Measurements from ENCODE around the gene CPB2.

Gene CPB2, protein sequence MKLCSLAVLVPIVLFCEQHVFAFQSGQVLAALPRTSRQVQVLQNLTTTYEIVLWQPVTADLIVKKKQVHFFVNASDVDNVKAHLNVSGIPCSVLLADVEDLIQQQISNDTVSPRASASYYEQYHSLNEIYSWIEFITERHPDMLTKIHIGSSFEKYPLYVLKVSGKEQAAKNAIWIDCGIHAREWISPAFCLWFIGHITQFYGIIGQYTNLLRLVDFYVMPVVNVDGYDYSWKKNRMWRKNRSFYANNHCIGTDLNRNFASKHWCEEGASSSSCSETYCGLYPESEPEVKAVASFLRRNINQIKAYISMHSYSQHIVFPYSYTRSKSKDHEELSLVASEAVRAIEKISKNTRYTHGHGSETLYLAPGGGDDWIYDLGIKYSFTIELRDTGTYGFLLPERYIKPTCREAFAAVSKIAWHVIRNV

GRCh38 chr13:46104868-46105267 is at the start of gene CPB2:
Gene CPB2, minus strand, starts transcription at chr13:46105033. Its CDS starts 24 bp downstream, at chr13:46105009.
- no peak for DNase-seq (ENCODE audit: low read depth)
- no peak within 1 kb of the TSS for H3K4me3 ChIP-seq (ENCODE audit: low read depth, low read length)
- TF ChIP-seq, protein P1, sequence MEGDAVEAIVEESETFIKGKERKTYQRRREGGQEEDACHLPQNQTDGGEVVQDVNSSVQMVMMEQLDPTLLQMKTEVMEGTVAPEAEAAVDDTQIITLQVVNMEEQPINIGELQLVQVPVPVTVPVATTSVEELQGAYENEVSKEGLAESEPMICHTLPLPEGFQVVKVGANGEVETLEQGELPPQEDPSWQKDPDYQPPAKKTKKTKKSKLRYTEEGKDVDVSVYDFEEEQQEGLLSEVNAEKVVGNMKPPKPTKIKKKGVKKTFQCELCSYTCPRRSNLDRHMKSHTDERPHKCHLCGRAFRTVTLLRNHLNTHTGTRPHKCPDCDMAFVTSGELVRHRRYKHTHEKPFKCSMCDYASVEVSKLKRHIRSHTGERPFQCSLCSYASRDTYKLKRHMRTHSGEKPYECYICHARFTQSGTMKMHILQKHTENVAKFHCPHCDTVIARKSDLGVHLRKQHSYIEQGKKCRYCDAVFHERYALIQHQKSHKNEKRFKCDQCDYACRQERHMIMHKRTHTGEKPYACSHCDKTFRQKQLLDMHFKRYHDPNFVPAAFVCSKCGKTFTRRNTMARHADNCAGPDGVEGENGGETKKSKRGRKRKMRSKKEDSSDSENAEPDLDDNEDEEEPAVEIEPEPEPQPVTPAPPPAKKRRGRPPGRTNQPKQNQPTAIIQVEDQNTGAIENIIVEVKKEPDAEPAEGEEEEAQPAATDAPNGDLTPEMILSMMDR (conservative IDR thresholded peaks at IDR 0.05; ENCODE audit: low read depth, low read length) = no peak

GRCh38 chr13:46154136-46154801 is 49.4 kb upstream of the CPB2 start:
- no peak overlapping the region for H3K4me3 ChIP-seq (ENCODE audit: low read depth, low read length)
- TF ChIP-seq, protein P1 (conservative IDR thresholded peaks at IDR 0.05; ENCODE audit: low read depth, low read length) = no peak
- no peak for DNase-seq (ENCODE audit: low read depth)

- DNase-seq (ENCODE audit: low read depth) = no peak
- no peak overlapping the region for H3K4me3 ChIP-seq (ENCODE audit: low read depth, low read length)
- TF ChIP-seq, protein P1 (conservative IDR thresholded peaks at IDR 0.05; ENCODE audit: low read depth, low read length) = no peak
Observed at GRCh38 chr13:46152627-46153328, 47.9 kb upstream of the CPB2 start.

GRCh38 chr13:46150134-46150693 is 45.4 kb upstream of the CPB2 start:
- no peak overlapping the region for H3K4me3 ChIP-seq (ENCODE audit: low read depth, low read length)
- TF ChIP-seq, protein P1 (conservative IDR thresholded peaks at IDR 0.05; ENCODE audit: low read depth, low read length) = no peak
- no peak for DNase-seq (ENCODE audit: low read depth)

- TF ChIP-seq, protein P1 (conservative IDR thresholded peaks at IDR 0.05; ENCODE audit: low read depth, low read length) = no peak
- H3K4me3 ChIP-seq (ENCODE audit: low read depth, low read length) = no peak overlapping the region
- DNase-seq (ENCODE audit: low read depth) = peak; percentile 85
Observed at GRCh38 chr13:46149272-46150133, 44.7 kb upstream of the CPB2 start.

DNA sequence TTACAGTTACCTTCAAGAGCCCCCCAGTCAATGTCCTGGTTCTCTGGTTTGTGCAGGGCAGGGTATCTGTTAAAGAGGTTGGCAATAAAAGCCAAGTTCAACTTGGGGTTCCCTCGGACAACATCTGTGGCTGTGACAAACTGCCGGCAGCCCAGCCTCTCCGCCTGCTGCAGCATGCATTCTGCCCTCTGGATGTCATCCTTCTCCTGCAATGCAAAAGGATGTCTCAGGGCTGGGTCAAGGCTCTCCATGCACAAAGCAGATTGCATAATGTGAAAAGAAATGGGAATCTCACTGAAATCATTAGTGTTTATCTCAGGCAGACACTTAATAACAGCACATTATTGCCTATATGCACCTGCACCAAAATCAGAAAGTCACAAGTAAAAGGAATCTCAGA is 42.1 kb upstream of the CPB2 start:
- TF ChIP-seq, protein P1 (conservative IDR thresholded peaks at IDR 0.05; ENCODE audit: low read depth, low read length) = peak; percentile 65
- H3K4me3 ChIP-seq (ENCODE audit: low read depth, low read length) = no peak overlapping the region
- DNase-seq (ENCODE audit: low read depth) = peak; percentile 53

All from choroid plexus epithelial cell (primary cell).